ENCODE measurements around the gene TMEM45A. TPM values are rescaled to one million over a fixed set of nuclear protein-coding genes. Genes with fewer than 3 reads are reported as not detected.

TMEM45A gene
- total RNA-seq, 1 experiment from 2014 or later: 6.6 TPM

- no peak for TF ChIP-seq CBFB (CRISPR knock-in tag; IDR thresholded peaks at IDR 0.05; ENCODE audit: low read depth)
- TF ChIP-seq TEAD1 (CRISPR knock-in tag; IDR thresholded peaks at IDR 0.05): no peak
- TF ChIP-seq FOXK1 (CRISPR knock-in tag; IDR thresholded peaks at IDR 0.05): no peak
- no peak for TF ChIP-seq ZNF138 (CRISPR knock-in tag; conservative IDR thresholded peaks at IDR 0.05)
- TF ChIP-seq ZBTB43 (CRISPR knock-in tag; IDR thresholded peaks at IDR 0.05): no peak
- no peak for TF ChIP-seq FOXP4 (CRISPR knock-in tag; IDR thresholded peaks at IDR 0.05)
- TF ChIP-seq ZNF263 (CRISPR knock-in tag; IDR thresholded peaks at IDR 0.05; ENCODE audit: low read depth): no peak
- TF ChIP-seq SMAD3 (CRISPR knock-in tag; IDR thresholded peaks at IDR 0.05; ENCODE audit: borderline replicate concordance): no peak
- TF ChIP-seq NFATC4 (CRISPR knock-in tag; IDR thresholded peaks at IDR 0.05): no peak
- no peak for TF ChIP-seq USF2 (CRISPR knock-in tag; IDR thresholded peaks at IDR 0.05)
- no peak for TF ChIP-seq ZNF671 (CRISPR knock-in tag; IDR thresholded peaks at IDR 0.05)
- no peak for TF ChIP-seq TEAD4 (CRISPR knock-in tag; IDR thresholded peaks at IDR 0.05)
- TF ChIP-seq MYBL2 (CRISPR knock-in tag; IDR thresholded peaks at IDR 0.05): no peak
- no peak for TF ChIP-seq PRDM15 (CRISPR knock-in tag; IDR thresholded peaks at IDR 0.05)
Measured at GRCh38 chr3:100518244-100518643, 25.8 kb downstream of the TMEM45A start (continued).

GRCh38 chr3:100518983-100519382 lies 26.6 kb downstream of the TMEM45A start:
- CTCF ChIA-PET: interaction anchor here (0.6 kb wide), 1 partner anchor 161 kb away, joined by 3 read pairs; no protein-coding TSS in a partner anchor
- TF ChIP-seq E2F4 (CRISPR knock-in tag; IDR thresholded peaks at IDR 0.05; ENCODE audit: borderline replicate concordance, low read depth) (no peak), EMX1 (CRISPR knock-in tag; IDR thresholded peaks at IDR 0.05) (no peak), ZNF317 (CRISPR knock-in tag; IDR thresholded peaks at IDR 0.05; ENCODE audit: borderline replicate concordance, low read depth) (no peak), ZNF281 (CRISPR knock-in tag; IDR thresholded peaks at IDR 0.05) (no peak), CBFB (CRISPR knock-in tag; IDR thresholded peaks at IDR 0.05; ENCODE audit: low read depth) (no peak), SP1 (CRISPR knock-in tag; conservative IDR thresholded peaks at IDR 0.05) (no peak), KAT7 (CRISPR knock-in tag; IDR thresholded peaks at IDR 0.05; ENCODE audit: borderline replicate concordance) (no peak), NFE2L1 (CRISPR knock-in tag; IDR thresholded peaks at IDR 0.05) (no peak), NR3C1 (CRISPR knock-in tag; conservative IDR thresholded peaks at IDR 0.05; ENCODE audit: low read depth) (no peak)

More at GRCh38 chr3:100518983-100519382, 26.6 kb downstream of the TMEM45A start:
- DNase-seq (ENCODE audit: low spot score): no peak
- H3K4me1 Mint-ChIP-seq: no peaks in the 10 kb centered on the region
- POLR2A ChIA-PET: interaction anchor here (0.6 kb wide), 1 partner anchor 142 kb away, joined by 3 read pairs; no protein-coding TSS in a partner anchor
- H3K27me3 Mint-ChIP-seq (ENCODE audit: low read depth): no peaks in the 10 kb centered on the region; the same call in 1 of the 2 replicates
- no peak overlapping the region for H3K4me3 Mint-ChIP-seq
- ATAC-seq: no peak
- H3K27ac Mint-ChIP-seq: no peak overlapping the region
- H3K36me3 Mint-ChIP-seq: peaks cover 10% of the 10 kb centered on the region; the same call in 1 of the 2 replicates
- peaks cover 10% of the 10 kb centered on the region for H3K9me3 Mint-ChIP-seq
